Activated gamma-delta T cell treated with anti-CD3 and anti-CD28 coated beads, Interleukin-2, amount 50 U/mL, for 16 hours (primary cell): ENCODE results near the gene DNMT3A.

Source experiments
- DNase-seq: peaks from one replicate; pipeline ENCODE4 v3.0.0-alpha.2; 2020; ENCODE audit warnings: low read depth

DNMT3A gene

DNA sequence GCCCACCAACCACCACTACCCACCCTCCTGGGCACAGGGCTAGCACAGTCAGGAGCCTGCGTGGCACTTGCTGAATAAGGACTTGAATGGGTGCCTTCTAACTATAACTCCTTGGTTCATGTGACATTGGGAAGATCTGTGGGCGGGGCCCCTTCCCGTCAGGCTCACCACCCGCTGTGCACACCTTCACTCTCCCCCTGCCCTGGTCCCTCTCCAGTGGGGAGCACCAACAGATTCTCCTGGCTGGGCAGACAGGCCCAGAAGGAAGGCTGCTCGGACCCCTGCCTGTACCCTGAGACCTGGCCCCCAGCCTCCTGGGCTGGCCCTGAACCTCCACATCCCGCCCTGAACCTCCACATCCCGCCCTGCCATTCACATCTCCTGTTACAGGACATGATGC lies 139.9 kb downstream of the DNMT3A start:
- no peak for DNase-seq

DNA sequence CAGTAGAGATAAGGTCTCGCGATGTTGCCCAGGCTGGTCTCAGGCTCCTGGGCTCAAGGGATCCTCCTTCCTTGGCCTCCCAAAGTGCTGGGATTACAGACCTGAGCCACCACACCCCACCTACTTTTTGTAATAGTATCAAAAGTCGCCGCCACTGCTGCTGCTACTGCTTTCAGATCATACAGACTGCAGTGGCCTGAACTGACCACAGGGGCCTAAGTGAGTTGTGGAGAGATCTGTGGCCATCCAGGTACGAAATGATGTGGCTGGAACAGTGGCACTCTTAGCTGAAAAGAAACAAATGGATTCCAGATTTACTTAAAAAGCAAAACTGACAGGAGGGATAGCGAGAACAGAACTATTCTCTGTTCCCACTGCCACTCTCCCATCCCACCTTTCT lies 140.5 kb downstream of the DNMT3A start:
- DNase-seq, result no peak

DNA sequence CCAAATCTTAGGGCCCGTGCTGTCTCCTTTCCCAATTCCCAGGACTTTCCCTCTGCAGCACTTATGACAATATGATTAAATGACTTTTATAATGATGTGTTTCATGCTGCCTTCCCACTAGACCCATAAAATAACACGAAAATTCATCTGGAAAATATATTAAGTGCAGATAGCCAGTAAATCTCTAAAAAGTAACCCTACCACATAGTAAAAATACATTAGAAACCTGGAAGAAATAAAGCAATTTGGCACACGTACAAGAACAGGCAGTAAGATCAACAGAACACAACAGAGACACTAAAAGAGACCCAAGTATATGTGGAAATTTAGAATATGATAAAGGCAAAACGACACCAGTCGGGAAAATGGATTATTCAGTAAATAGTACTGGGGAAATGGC lies 143.1 kb downstream of the DNMT3A start:
- no peak for DNase-seq

DNA sequence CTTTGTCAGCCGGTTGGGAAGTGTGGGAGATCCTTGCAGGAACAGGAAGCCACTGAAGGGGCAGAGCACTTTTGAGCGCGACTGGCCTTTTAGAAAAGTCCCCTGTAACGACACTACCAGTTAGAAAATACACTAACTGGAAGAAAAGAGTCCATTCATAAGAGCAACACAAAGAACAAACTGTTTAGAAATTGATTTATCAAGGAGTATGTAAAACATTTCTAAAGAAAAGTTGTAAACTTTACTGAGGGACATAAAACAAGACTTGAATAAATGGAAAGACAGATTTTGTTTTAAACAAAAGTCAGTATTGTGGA lies 143.6 kb downstream of the DNMT3A start:
- DNase-seq, result no peak

DNA sequence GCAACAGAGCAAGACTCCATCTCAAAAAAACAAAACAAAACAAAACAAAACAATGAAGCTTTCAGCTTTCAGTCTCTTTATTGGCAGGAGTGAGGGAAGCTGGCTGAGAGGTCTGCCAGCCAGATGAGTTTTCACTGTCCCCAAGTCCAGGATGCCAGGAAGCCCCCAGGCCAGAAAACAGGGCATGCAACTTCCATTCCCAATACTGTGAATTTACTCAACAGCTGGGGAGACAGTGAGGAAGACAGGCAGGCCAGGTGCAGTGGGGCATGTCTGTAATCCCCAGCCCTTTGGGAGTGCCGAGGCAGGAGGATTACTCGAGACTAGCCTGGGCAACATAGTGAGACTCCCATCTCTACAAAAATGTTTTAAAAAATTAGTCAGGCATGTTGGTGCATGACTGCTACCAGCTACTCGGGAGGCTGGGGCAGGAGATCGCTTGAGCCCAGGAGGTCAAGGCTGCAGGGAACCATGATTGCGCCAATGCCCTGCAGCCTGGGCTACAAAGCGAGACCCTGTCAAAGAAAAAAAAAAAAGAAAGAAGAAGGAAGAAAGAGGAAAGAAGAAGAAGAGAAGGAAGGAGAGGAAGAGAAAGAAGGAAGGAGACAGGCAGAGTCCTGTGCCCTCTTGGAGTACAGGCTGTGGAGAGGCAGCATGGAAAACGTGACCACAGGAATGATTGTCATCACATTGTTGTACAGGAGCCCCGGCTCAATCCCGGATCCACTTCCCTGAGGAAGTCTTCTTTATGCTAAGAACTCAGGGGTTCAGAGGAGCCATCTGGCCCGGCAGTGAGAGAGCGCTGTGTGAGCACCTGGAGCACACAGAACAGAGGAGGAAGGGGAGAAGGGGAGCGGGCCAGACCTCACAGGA lies 144.2 kb downstream of the DNMT3A start:
- no peak for DNase-seq

DNA sequence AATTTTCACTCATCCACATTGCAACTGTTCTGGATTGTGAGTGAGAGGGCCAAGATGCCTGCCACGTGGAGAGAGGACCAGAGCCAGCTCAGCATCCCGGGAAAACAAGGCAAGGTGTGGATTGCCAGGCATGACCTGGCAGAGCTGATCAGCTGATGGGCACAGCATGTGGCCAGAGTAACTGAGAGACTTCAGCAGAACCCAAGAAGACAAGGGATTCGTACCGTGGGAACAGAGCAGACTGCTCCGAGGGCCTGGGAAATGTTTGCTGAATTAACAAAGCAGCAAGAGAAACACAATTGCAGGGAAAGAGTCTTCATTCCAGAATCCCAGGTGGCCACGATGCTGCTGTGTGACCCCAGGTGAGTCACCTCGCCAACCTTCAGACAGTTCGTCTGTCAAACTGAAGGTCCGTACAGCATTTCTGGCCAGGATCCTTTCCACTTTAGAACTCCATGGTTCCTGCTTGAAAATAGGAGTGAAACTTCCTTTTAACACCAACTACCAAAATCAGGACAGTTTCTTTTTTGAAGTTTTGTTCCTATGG lies 147.1 kb downstream of the DNMT3A start:
- no peak for DNase-seq

DNA sequence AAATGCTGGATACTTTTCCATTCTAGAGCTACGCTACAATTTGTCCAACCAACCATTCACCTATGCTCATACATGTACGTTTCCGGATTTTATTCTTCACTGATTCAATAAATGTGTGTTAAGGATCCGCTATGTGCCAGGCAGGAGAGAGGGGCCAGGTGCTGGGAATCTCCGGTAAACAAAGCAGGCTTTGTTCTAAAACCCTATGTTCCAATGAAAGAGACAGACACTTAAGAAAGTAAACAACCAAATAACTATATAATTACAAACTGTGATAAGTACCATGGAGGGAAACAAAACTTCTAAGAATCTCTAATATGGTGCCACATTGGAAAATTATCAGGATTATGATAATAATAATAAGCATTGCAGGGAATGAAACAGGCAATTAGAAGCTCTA lies 151.2 kb downstream of the DNMT3A start:
- no peak for DNase-seq

DNA sequence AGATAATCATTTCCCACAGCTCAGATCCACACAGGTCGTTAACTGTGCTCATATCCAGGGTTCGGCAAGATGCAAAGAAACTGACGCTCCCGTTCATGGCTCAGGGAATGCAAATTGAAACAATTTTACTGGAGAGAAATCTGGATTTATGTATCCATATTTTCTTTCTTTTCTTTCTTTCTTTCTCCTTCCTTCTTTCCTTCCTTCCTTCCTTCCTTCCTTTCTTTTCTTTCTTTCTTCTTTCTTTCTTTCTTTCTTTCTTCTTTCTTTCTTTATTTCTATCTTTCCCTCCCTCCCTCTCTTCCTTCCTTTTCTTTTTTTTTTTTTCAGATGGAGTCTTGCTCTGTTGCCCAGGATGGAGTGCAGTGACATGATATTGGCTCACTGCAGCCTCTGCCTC lies 153.3 kb downstream of the DNMT3A start:
- DNase-seq, result no peak

DNA sequence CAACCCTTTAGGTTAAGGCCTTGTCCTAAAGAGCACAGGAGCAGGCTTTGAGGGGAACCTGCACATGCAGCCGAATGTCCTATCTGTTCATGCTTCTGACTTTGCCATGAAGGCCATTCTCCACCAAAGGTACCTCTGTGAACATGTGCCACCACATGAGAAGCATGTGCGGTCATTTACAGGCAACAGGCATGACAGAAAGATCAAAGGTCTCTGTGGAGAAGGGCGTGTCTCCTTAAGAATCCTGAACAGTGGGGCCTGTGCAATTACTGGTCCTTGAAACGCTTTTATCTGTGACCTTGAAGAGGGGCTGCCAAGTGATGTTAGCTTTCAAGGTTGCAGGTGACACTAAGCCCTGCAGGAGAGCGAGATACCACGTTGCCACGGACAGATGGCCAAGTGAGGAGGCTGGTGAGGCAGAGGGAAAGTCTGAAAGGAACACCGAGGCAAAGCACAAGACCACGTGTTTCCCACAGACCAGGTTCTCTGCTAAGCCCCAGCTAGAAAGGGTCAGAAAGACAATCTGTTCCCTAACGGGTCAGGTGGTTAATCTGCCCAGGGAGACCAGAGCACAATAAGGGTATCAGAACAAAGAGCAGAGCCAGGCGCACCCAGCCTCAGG lies 153.9 kb downstream of the DNMT3A start:
- no peak for DNase-seq

DNA sequence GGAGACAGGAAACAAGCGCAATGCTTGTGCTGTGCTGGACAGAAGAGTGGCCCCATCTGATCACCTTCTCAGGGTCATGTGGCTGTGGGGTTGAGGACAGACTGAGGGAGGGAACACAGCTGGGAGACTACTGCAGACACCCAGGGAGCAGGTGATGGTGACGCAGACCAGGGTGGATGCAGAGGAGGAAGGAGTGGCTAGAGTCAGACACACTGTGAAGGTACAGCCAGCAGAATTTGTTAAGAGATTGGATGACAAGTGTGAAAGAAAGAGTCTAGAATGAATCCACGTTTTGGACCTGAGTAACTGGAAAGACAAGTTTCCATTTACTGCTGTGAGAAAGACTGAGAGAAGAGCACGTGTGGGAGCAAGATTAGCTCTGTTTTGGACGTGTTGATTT lies 157.5 kb downstream of the DNMT3A start:
- no peak for DNase-seq

DNA sequence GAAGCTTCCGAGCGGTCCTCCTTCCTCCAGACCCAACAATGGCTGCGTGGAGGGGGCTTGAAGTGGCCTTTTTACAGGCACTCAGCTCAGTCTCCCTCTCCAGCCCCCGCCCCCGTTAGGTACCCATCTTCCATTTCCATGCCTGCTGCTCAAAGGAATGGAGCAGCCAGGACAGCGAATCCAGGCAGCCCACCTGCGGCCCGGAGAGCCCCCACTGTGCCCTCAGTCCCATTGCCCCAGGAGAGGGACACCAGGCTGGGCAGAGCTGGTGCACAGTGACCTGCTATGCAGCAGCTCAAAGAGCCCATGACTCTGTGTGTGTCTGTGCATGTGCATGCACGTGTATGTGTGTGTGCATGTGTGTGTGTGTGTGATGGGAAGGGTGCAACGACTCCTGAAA lies 162.7 kb downstream of the DNMT3A start:
- no peak for DNase-seq
